Gastrocnemius medialis (tissue), 4 donors: ENCODE results near the gene PRORP. TPM values are rescaled to one million over a fixed set of nuclear protein-coding genes. Genes with fewer than 3 reads are reported as not detected.
"Not testable (repeated sequence)": the region's sequence is repeated elsewhere in the genome, so short reads cannot be mapped to it uniquely, and the experiment has no call there.

Experiments used
- ATAC-seq, 2 donors: fragments of 150-250 bp; one replicate each; pipeline ENCODE4 v1.9.1; 2016
- DNase-seq, 2 donors: peaks; one replicate each; pipeline ENCODE4 v3.0.0-alpha.2; 2019
- H3K27ac ChIP-seq, 4 donors: fragments of 200-600 bp; sonication (generic); 1 replicate in 1 of 4; 2 replicates in 3 of 4; pipeline ENCODE4 v1.5.1; 2016 to 2018; ENCODE audit warnings: mild to moderate bottlenecking in 2 of 4, moderate library complexity in 1 of 4
- H3K27me3 ChIP-seq, 3 donors: fragments of 200-600 bp; sonication (generic) in 2 of 3; 1 replicate in 1 of 3; 2 replicates in 2 of 3; pipeline versions ENCODE4 v1.5.1 to v1.6.0; 2016 to 2019; ENCODE audit warnings: mild to moderate bottlenecking in 1 of 3, moderate library complexity in 1 of 3
- H3K36me3 ChIP-seq, 2 donors: fragments of 200-600 bp; sonication (generic) in 1 of 2; one replicate each; pipeline ENCODE4 v1.5.1; 2017 to 2018
- H3K4me1 ChIP-seq, 2 donors: fragments of 200-600 bp; sonication (generic) in 1 of 2; one replicate each; pipeline ENCODE4 v1.5.1; 2016 to 2017; ENCODE audit warnings: mild to moderate bottlenecking in 2 of 2
- H3K4me3 ChIP-seq, 4 donors: fragments of 200-600 bp; sonication (generic) in 3 of 4; 1 replicate in 1 of 4; 2 replicates in 3 of 4; pipeline ENCODE4 v1.5.1; 2016 to 2019; ENCODE audit warnings: mild to moderate bottlenecking in 2 of 4
- H3K9me3 ChIP-seq, 3 donors: fragments of 200-600 bp; sonication (generic) in 2 of 3; 1 replicate in 1 of 3; 2 replicates in 2 of 3; pipeline ENCODE4 v1.5.1; 2016 to 2019
- CTCF ChIP-seq, 5 experiments: fragments of 450-650 bp in 3 of 5; fragments of 200-600 bp in 2 of 5; sonication (generic) in 2 of 5; IDR thresholded peaks in 4 of 5; conservative IDR thresholded peaks in 1 of 5; 1 replicate in 4 of 5; 2 replicates in 1 of 5; pipeline ENCODE4 v1.5.1; 2016 to 2019; ENCODE audit warnings: antibody characterized with exemption in 5 of 5, mild to moderate bottlenecking in 3 of 5, moderate library complexity in 3 of 5
- POLR2A ChIP-seq, 2 donors: fragments of 450-650 bp; IDR thresholded peaks; one replicate each; pipeline ENCODE4 v1.6.1; 2017; ENCODE audit warnings: antibody characterized with exemption in 2 of 2, mild to moderate bottlenecking in 2 of 2, moderate library complexity in 2 of 2
- in situ Hi-C, 4 donors: fragments of 200-750 bp; cut with MboI; loops; one replicate each; pipeline versions ENCODE4 v1.15.0 to v1.8.0; 2017; ENCODE audit warnings: low sequenced_read_pairs in 4 of 4
- intact Hi-C: fragments of 100-400 bp; cut with DNase I; formaldehyde crosslinking; loops from one replicate; pipeline ENCODE4 v1.15.1; 2023; ENCODE audit warnings: low total_unique reads
- total RNA-seq, 4 donors: library from RNA; depleted of rRNA; stranded (reverse); fragments of >200 nt; gene quantifications; one replicate each; pipeline versions ENCODE4 v1.1.0 to v1.2.3, GENCODE V29; 2016

The PRORP gene
- total RNA-seq, 4 donors from 2014 or later: 14.8 to 21.8 (median 20.0) TPM

GRCh38 chr14:35149239-35149638, 26.9 kb downstream of the PRORP start:
- in situ Hi-C loops (no loop called here), intact Hi-C loops (loop anchor here (10.0 kb wide), 1 partner anchor 76 kb away; no protein-coding TSS in a partner anchor)
- Histone ChIP-seq H3K27ac (no peak overlapping the region), H3K4me1 (no peaks in the 10 kb centered on the region), H3K36me3 (no peaks in the 10 kb centered on the region), H3K4me3 (no peak overlapping the region), H3K27me3 (no peaks in the 10 kb centered on the region), H3K9me3 (no peaks in the 10 kb centered on the region)
- TF ChIP-seq CTCF (IDR thresholded peaks at IDR 0.05 in 4 of 5, conservative IDR thresholded peaks at IDR 0.05 in 1 of 5) (no peak), POLR2A (IDR thresholded peaks at IDR 0.05) (no peak)
- no peak for DNase-seq
- no peak for ATAC-seq

- ATAC-seq, H3K27ac ChIP-seq, in situ Hi-C loops, H3K36me3 ChIP-seq, DNase-seq, H3K4me1 ChIP-seq, intact Hi-C loops, H3K4me3 ChIP-seq, H3K27me3 ChIP-seq, H3K9me3 ChIP-seq: not testable (repeated sequence)
These were observed 30.2 kb downstream of the PRORP start for GRCh38 chr14:35152531-35152930.

GRCh38 chr14:35154016-35154415, 31.7 kb downstream of the PRORP start:
- no peak overlapping the region for H3K4me3 ChIP-seq
- intact Hi-C loops: no loop called here
- ATAC-seq: no peak

GRCh38 chr14:35155962-35156361, 33.6 kb downstream of the PRORP start:
- Histone ChIP-seq H3K36me3 (no peaks in the 10 kb centered on the region), H3K4me1 (peaks cover 0 to 4% of the 10 kb centered on the region in 2 donors), H3K27ac (no peak overlapping the region), H3K9me3 (no peaks in the 10 kb centered on the region), H3K4me3 (no peak overlapping the region), H3K27me3 (no peaks in the 10 kb centered on the region)
- intact Hi-C loops: no loop called here
- TF ChIP-seq CTCF (IDR thresholded peaks at IDR 0.05 in 4 of 5, conservative IDR thresholded peaks at IDR 0.05 in 1 of 5): no peak
- TF ChIP-seq POLR2A (IDR thresholded peaks at IDR 0.05): no peak
- in situ Hi-C loops: no loop called here
- no peak for DNase-seq
- peak in 1 of 2 donors; percentile 27 for ATAC-seq

More at GRCh38 chr14:35154016-35154415, 31.7 kb downstream of the PRORP start:
- Histone ChIP-seq H3K36me3 (no peaks in the 10 kb centered on the region), H3K9me3 (no peaks in the 10 kb centered on the region), H3K27me3 (no peaks in the 10 kb centered on the region), H3K27ac (no peak overlapping the region), H3K4me1 (peaks cover 0 to 4% of the 10 kb centered on the region in 2 donors)
- DNase-seq: no peak
- in situ Hi-C loops: no loop called here
- TF ChIP-seq CTCF (IDR thresholded peaks at IDR 0.05 in 4 of 5, conservative IDR thresholded peaks at IDR 0.05 in 1 of 5): no peak
- TF ChIP-seq POLR2A (IDR thresholded peaks at IDR 0.05): no peak

GRCh38 chr14:35158491-35158890, 36.1 kb downstream of the PRORP start:
- Histone ChIP-seq H3K4me1 (peaks cover 0 to 4% of the 10 kb centered on the region in 2 donors), H3K36me3 (no peaks in the 10 kb centered on the region), H3K27ac (no peak overlapping the region), H3K9me3 (no peaks in the 10 kb centered on the region), H3K4me3 (no peak overlapping the region), H3K27me3 (no peaks in the 10 kb centered on the region)
- ATAC-seq: no peak
- in situ Hi-C loops: no loop called here
- intact Hi-C loops: no loop called here
- no peak for DNase-seq
- TF ChIP-seq POLR2A (IDR thresholded peaks at IDR 0.05) (no peak), CTCF (IDR thresholded peaks at IDR 0.05 in 4 of 5, conservative IDR thresholded peaks at IDR 0.05 in 1 of 5) (no peak)
